GM12878 (cell line): ENCODE measurements around the gene PAK6. TPM values are rescaled to one million over a fixed set of nuclear protein-coding genes. Genes with fewer than 3 reads are reported as not detected.

ENCODE experiments used
- ATAC-seq: fragments of 200-7000 bp; cut with Tn5 transposase; 3 replicates; pipeline ENCODE4 v1.9.1; 2020; ENCODE audit warnings: mild to moderate bottlenecking, moderate library complexity
- BruUV-seq: library from RNA; stranded (reverse); fragments of 400-500 nt; replicated peaks from 2 replicates; lab custom pipeline; 2021; lab: Mats Ljungman, UMichigan
- CTCF ChIA-PET: fragments of 300-600 bp; sonication (Branson Sonifier 250); formaldehyde crosslinking; extraction: SDS; loops from one replicate; lab custom pipeline; 2021; ENCODE audit warnings: inconsistent platforms; lab: Yijun Ruan, JAX
- POLR2A ChIA-PET: fragments of 350-600 bp; formaldehyde crosslinking; extraction: SDS; loops from one replicate; lab custom pipeline; 2021; ENCODE audit warnings: inconsistent platforms; lab: Charles Lee
- RAD21 ChIA-PET: fragments of 300-600 bp; sonication (Branson Sonifier 250); formaldehyde crosslinking; loops from one replicate; lab custom pipeline; 2023; ENCODE audit warnings: antibody characterized with exemption; ENCODE audit not compliant: unreplicated experiment; lab: Charles Lee
- SMC1A ChIA-PET: fragments of 300-600 bp; sonication (Branson Sonifier 250); formaldehyde crosslinking; loops from one replicate; lab custom pipeline; 2023; ENCODE audit not compliant: unreplicated experiment, uncharacterized antibody; lab: Charles Lee
- DNase-seq: peaks from one replicate; pipeline ENCODE4 v3.0.0-alpha.2; 2011; ENCODE audit warnings: low read depth, low spot score
- FAIRE-seq: peaks from 3 replicates; lab custom pipeline; 2011; peaks lifted over from hg19 to GRCh38; lab: Jason Lieb, UNC
- H2AFZ ChIP-seq: 2 replicates; pipeline ENCODE4 v1.6.0; 2011; ENCODE audit warnings: low read depth, low read length, control low read depth; ENCODE audit not compliant: control insufficient read depth
- H3K27ac ChIP-seq: 2 replicates; pipeline ENCODE4 v1.5.1; 2011; ENCODE audit warnings: control low read depth; ENCODE audit not compliant: control insufficient read depth, insufficient read depth
- H3K27me3 ChIP-seq, 2 experiments: replicated peaks in 1 of 2; 2 replicates each; pipeline versions ENCODE4 v1.6.0 to v1.6.1; 2011; ENCODE audit warnings: low read length in 1 of 2; ENCODE audit not compliant: control insufficient read depth in 2 of 2, insufficient read depth in 2 of 2
- H3K36me3 ChIP-seq, 2 experiments: 2 replicates each; pipeline ENCODE4 v1.5.1; 2011; ENCODE audit warnings: low read length in 1 of 2; ENCODE audit not compliant: control insufficient read depth in 2 of 2, insufficient read depth in 2 of 2
- H3K4me1 ChIP-seq: 2 replicates; pipeline ENCODE4 v1.6.1; 2011; ENCODE audit warnings: mild to moderate bottlenecking, low read length, moderate library complexity, mixed read lengths; ENCODE audit not compliant: control insufficient read depth, insufficient read depth
- H3K4me2 ChIP-seq: 2 replicates; pipeline ENCODE4 v1.6.0; 2011; ENCODE audit warnings: control low read depth; ENCODE audit not compliant: control insufficient read depth, insufficient read depth
- H3K4me3 ChIP-seq: fragments of 200-600 bp; sonication (generic); 2 replicates; pipeline ENCODE4 v1.5.1; 2016
- H3K79me2 ChIP-seq: 2 replicates; pipeline ENCODE4 v1.6.0; 2011; ENCODE audit warnings: low read length; ENCODE audit not compliant: control insufficient read depth, insufficient read depth
- H3K9ac ChIP-seq: 2 replicates; pipeline ENCODE4 v1.8.0; 2011; ENCODE audit warnings: low read length, control low read depth, mixed read lengths; ENCODE audit not compliant: control insufficient read depth, insufficient read depth
- H3K9me3 ChIP-seq: replicated peaks from 3 replicates; pipeline ENCODE4 v1.5.1; 2011; ENCODE audit warnings: mild to moderate bottlenecking, low read length; ENCODE audit not compliant: control insufficient read depth, insufficient read depth
- H4K20me1 ChIP-seq: 2 replicates; pipeline ENCODE4 v1.6.0; 2011; ENCODE audit not compliant: control insufficient read depth, insufficient read depth
- ASH2L ChIP-seq: fragments of 300-600, 200-600 bp; sonication (generic); IDR thresholded peaks from 2 replicates; pipeline ENCODE4 v1.6.1; 2017; ENCODE audit warnings: low read depth, mild to moderate bottlenecking, borderline replicate concordance
- BCL11A ChIP-seq: IDR thresholded peaks from 2 replicates; pipeline ENCODE4 v1.6.1; 2011; ENCODE audit warnings: low read depth, low read length
- ESRRA ChIP-seq: IDR thresholded peaks from 2 replicates; pipeline ENCODE4 v1.6.1; 2012; ENCODE audit warnings: mild to moderate bottlenecking, low read length, improper control_type of control experiment
- KDM1A ChIP-seq: fragments of 200-600 bp; sonication (generic); IDR thresholded peaks from 2 replicates; pipeline ENCODE4 v1.6.1; 2016; ENCODE audit warnings: borderline replicate concordance
- LARP7 ChIP-seq: fragments of 450-650 bp; IDR thresholded peaks from 2 replicates; pipeline ENCODE4 v1.6.1; 2017; ENCODE audit warnings: mild to moderate bottlenecking
- NR2C1 ChIP-seq: fragments of 450-650 bp; IDR thresholded peaks from 2 replicates; pipeline ENCODE4 v1.6.1; 2017; ENCODE audit warnings: antibody characterized with exemption, mild to moderate bottlenecking, moderate library complexity
- NRF1 ChIP-seq: conservative IDR thresholded peaks from 2 replicates; pipeline ENCODE4 v1.6.1; 2011; ENCODE audit warnings: mild to moderate bottlenecking, low read depth, low read length, improper control_type of control experiment
- POLR2AphosphoS2 ChIP-seq: IDR thresholded peaks from 2 replicates; pipeline ENCODE4 v1.6.1; 2011; ENCODE audit warnings: low read depth, mild to moderate bottlenecking, low read length, improper control_type of control experiment, moderate library complexity
- RCOR1 ChIP-seq: conservative IDR thresholded peaks from 2 replicates; pipeline ENCODE4 v1.6.1; 2012; ENCODE audit warnings: low read depth, low read length, improper control_type of control experiment
- RELA ChIP-seq: fragments of 450-650 bp; IDR thresholded peaks from 2 replicates; pipeline ENCODE4 v1.8.0; 2014; ENCODE audit warnings: borderline replicate concordance; ENCODE audit not compliant: partially characterized antibody
- SREBF2 ChIP-seq: IDR thresholded peaks from 2 replicates; pipeline ENCODE4 v1.6.1; 2012; ENCODE audit warnings: mild to moderate bottlenecking, low read length
- WRNIP1 ChIP-seq: IDR thresholded peaks from 2 replicates; pipeline ENCODE4 v1.6.1; 2011; ENCODE audit warnings: low read depth, low read length, improper control_type of control experiment, borderline replicate concordance
- YBX1 ChIP-seq: fragments of 450-650 bp; IDR thresholded peaks from 2 replicates; pipeline ENCODE4 v1.6.1; 2016; ENCODE audit warnings: antibody characterized with exemption
- ZBTB4 ChIP-seq: fragments of 450-650 bp; formaldehyde crosslinking; IDR thresholded peaks from 2 replicates; pipeline ENCODE4 v1.4.0; 2022; ENCODE audit warnings: mild to moderate bottlenecking, moderate library complexity
- ZBTB40 ChIP-seq: fragments of 450-650 bp; IDR thresholded peaks from 2 replicates; pipeline ENCODE4 v1.6.1; 2016; ENCODE audit warnings: mild to moderate bottlenecking, moderate library complexity, borderline replicate concordance
- ZNF207 ChIP-seq: fragments of 450-650 bp; IDR thresholded peaks from 2 replicates; pipeline ENCODE4 v1.6.1; 2014; ENCODE audit warnings: antibody characterized with exemption, mild to moderate bottlenecking, borderline replicate concordance
- ZNF622 ChIP-seq: fragments of 450-650 bp; IDR thresholded peaks from 2 replicates; pipeline ENCODE4 v1.6.1; 2017; ENCODE audit warnings: mild to moderate bottlenecking, inconsistent platforms
- ZZZ3 ChIP-seq: IDR thresholded peaks from 2 replicates; pipeline ENCODE4 v1.6.1; 2011; ENCODE audit warnings: low read depth; ENCODE audit not compliant: control insufficient read depth, insufficient read length
- WGBS: methylation state at CpG from one replicate; pipeline ENCODE4 v1.1.6; 2016; ENCODE audit warnings: low lambda C conversion rate; ENCODE audit not compliant: insufficient replicate concordance, insufficient coverage; ENCODE audit errors: missing lambda C conversion rate; 5-methylcytosine and 5-hydroxymethylcytosine counted together
- in situ Hi-C: fragments of 300-500 bp; cut with MboI; formaldehyde crosslinking; loops from 9 replicates; pipeline ENCODE4 v1.14.3; 2018; ENCODE audit warnings: mixed read lengths
- intact Hi-C: fragments of 100-400 bp; cut with micrococcal nuclease; formaldehyde crosslinking; loops from one replicate; pipeline ENCODE4 v1.14.2; 2022; ENCODE audit not compliant: unreplicated experiment
- polyA plus RNA-seq, 11 experiments: library from polyadenylated mRNA; depleted of rRNA in 4 of 11; unstranded in 6 of 11; stranded (reverse) in 5 of 11; fragments of >200 nt; fragmentation: Nextera tagmentation in 4 of 11; fragmentation: Illumina TruSeq in 1 of 11; extraction: Ambion mirVana in 4 of 11; extraction: Trizol in 1 of 11; gene quantifications; 1 replicate in 1 of 11; 2 replicates in 10 of 11; pipeline versions ENCODE4 v1.2.1 to v1.2.3, GENCODE V29; 2011 to 2016; ENCODE audit warnings: inconsistent platforms in 2 of 11, missing spikeins in 2 of 11, low read depth in 1 of 11
- total RNA-seq, 4 experiments: library from RNA; depleted of rRNA in 3 of 4; stranded (reverse); fragments of >200 nt in 3 of 4; fragmentation: Illumina TruSeq in 1 of 4; extraction: Trizol in 1 of 4; gene quantifications; 2 replicates each; pipeline versions ENCODE4 v1.2.1 to v1.2.3, GENCODE V29; 2013 to 2021

PAK6 gene
- total and polyA plus RNA-seq, 10 of the 15 experiments (the other 5 are each of a cell fraction or from before 2014, with no cell fraction given), result 0.07 to 0.92 (median 0.31) TPM; not detected in 2

- no peak for TF ChIP-seq ZBTB40
- no peak for TF ChIP-seq SREBF2
These were observed 78.1 kb downstream of the PAK6 start (continued) for GRCh38 chr15:40316931-40317330.

GRCh38 chr15:40317580-40317979 is 78.7 kb downstream of the PAK6 start:
- no peaks in the 10 kb centered on the region for H3K79me2 ChIP-seq
- TF ChIP-seq ZZZ3 (no peak), YBX1 (no peak), WRNIP1 (no peak), LARP7 (no peak), ASH2L (no peak), ZNF622 (no peak), POLR2AphosphoS2 (no peak), ZBTB4 (CRISPR knock-in tag) (no peak), RELA (no peak), NR2C1 (no peak), NRF1 (no peak), BCL11A (no peak), RCOR1 (no peak), KDM1A (no peak), ZNF207 (no peak), ESRRA (no peak)

More at GRCh38 chr15:40317580-40317979, 78.7 kb downstream of the PAK6 start:
- no peak for FAIRE-seq
- in situ Hi-C loops, result no loop called here
- WGBS, result 3% methylated on average over 4 of the region's 4 CpGs
- no peak overlapping the region for H3K4me2 ChIP-seq
- H3K9me3 ChIP-seq, result no peaks in the 10 kb centered on the region
- no peaks in the 10 kb centered on the region for H3K36me3 ChIP-seq
- ChIA-PET POLR2A (interaction anchor here (0.8 kb wide), 1 partner anchor 27 kb away, joined by 3 read pairs; no protein-coding TSS in a partner anchor), SMC1A (interaction anchor here (0.6 to 7.6 kb wide), 5 partner anchors 10 to 38 kb away, joined by 3 to 42 read pairs (median 3); no protein-coding TSS in a partner anchor), RAD21 (interaction anchor here (1.0 to 1.5 kb wide), 3 partner anchors 21 to 100 kb away, joined by 3 read pairs; no protein-coding TSS in a partner anchor), CTCF (interaction anchor here (0.7 to 17.6 kb wide), 10 partner anchors 7 to 105 kb away, joined by 3 to 336 read pairs (median 6); partner anchors contain the start of genes CCDC9B and PLCB2)
- no peaks in the 10 kb centered on the region for H4K20me1 ChIP-seq
- H3K27me3 ChIP-seq, result peaks cover 0 to 2% of the 10 kb centered on the region in 2 experiments; a peak in 2 of 4 replicates
- ATAC-seq, result no peak
- no peak for DNase-seq
- intact Hi-C loops, result no loop called here
- no peak overlapping the region for H3K9ac ChIP-seq
- H2AFZ ChIP-seq, result no peak overlapping the region
- H3K4me1 ChIP-seq, result peaks cover 5% of the 10 kb centered on the region; the same call in 1 of the 2 replicates
- no peak overlapping the region for H3K27ac ChIP-seq
- H3K4me3 ChIP-seq, result no peak overlapping the region
- BruUV-seq, result no TSS peak
